HEK293 (cell line): ENCODE measurements around the gene EZH1.
"Not testable (repeated sequence)": the region's sequence is repeated elsewhere in the genome, so short reads cannot be mapped to it uniquely, and the experiment has no call there.

Experiments used
- CTCF ChIA-PET: fragments of 350-600 bp; formaldehyde crosslinking; extraction: SDS; loops from one replicate; lab custom pipeline; 2021; ENCODE audit warnings: antibody characterized with exemption; lab: Yijun Ruan, JAX
- POLR2A ChIA-PET: fragments of 300-600 bp; formaldehyde crosslinking; extraction: SDS; loops from one replicate; lab custom pipeline; 2020; ENCODE audit warnings: antibody characterized with exemption, inconsistent platforms; lab: Yijun Ruan, JAX
- H3K27ac ChIP-seq: fragments of 200-500 bp; sonication (Bioruptor generic); 2 replicates; pipeline ENCODE4 v1.5.1; 2014; ENCODE audit warnings: low read depth, low read length, control low read depth, inconsistent platforms; ENCODE audit errors: extremely low read depth
- H3K36me3 ChIP-seq, 2 experiments: fragments of 200-500 bp in 1 of 2; sonication (Bioruptor generic) in 1 of 2; 1 replicate in 1 of 2; 2 replicates in 1 of 2; pipeline ENCODE4 v1.5.1; 2014 to 2017; ENCODE audit warnings: inconsistent platforms in 2 of 2, low read length in 2 of 2; ENCODE audit not compliant: control insufficient read depth in 2 of 2, insufficient read depth in 1 of 2
- H3K4me1 ChIP-seq: fragments of 200-500 bp; sonication (Bioruptor generic); 2 replicates; pipeline ENCODE4 v1.5.1; 2014; ENCODE audit warnings: mild to moderate bottlenecking, low read length, inconsistent platforms; ENCODE audit not compliant: control insufficient read depth, insufficient read depth
- H3K4me3 ChIP-seq: 2 replicates; pipeline ENCODE4 v1.5.1; 2011; ENCODE audit warnings: low read depth, mild to moderate bottlenecking, control low read depth, low read length, moderate library complexity
- H3K9me3 ChIP-seq: fragments of 200-500 bp; sonication (Bioruptor generic); 2 replicates; pipeline ENCODE4 v1.5.1; 2014; ENCODE audit warnings: low read depth, low read length, inconsistent platforms; ENCODE audit not compliant: control insufficient read depth, insufficient read depth
- EGR2 ChIP-seq: fragments of 450-650 bp; formaldehyde crosslinking; IDR thresholded peaks from 2 replicates; pipeline ENCODE4 v1.5.1; 2016; ENCODE audit warnings: low read depth, missing biosample characterization, missing genetic modification characterization
- IKZF3 ChIP-seq: fragments of 450-650 bp; IDR thresholded peaks from 2 replicates; pipeline ENCODE4 v1.5.0; 2018; ENCODE audit warnings: missing biosample characterization, mild to moderate bottlenecking, missing genetic modification characterization, moderate library complexity
- OSR2 ChIP-seq: fragments of 450-650 bp; formaldehyde crosslinking; IDR thresholded peaks from 2 replicates; pipeline ENCODE4 v1.5.1; 2016; ENCODE audit warnings: missing biosample characterization, missing genetic modification characterization
- ZNF132 ChIP-seq: fragments of 450-650 bp; formaldehyde crosslinking; IDR thresholded peaks from 2 replicates; pipeline ENCODE4 v1.5.1; 2017; ENCODE audit warnings: missing biosample characterization, missing genetic modification characterization, borderline replicate concordance
- ZNF19 ChIP-seq: fragments of 450-650 bp; formaldehyde crosslinking; IDR thresholded peaks from 2 replicates; pipeline ENCODE4; 2016; ENCODE audit warnings: missing biosample characterization, missing genetic modification characterization, low read depth
- ZNF366 ChIP-seq: fragments of 450-650 bp; formaldehyde crosslinking; conservative IDR thresholded peaks from 2 replicates; pipeline ENCODE4 v1.5.1; 2016; ENCODE audit warnings: missing biosample characterization, missing genetic modification characterization
- ZNF394 ChIP-seq: fragments of 450-650 bp; formaldehyde crosslinking; IDR thresholded peaks from 2 replicates; pipeline ENCODE4 v1.5.1; 2016; ENCODE audit warnings: missing biosample characterization, missing genetic modification characterization, mild to moderate bottlenecking, moderate library complexity, borderline replicate concordance
- ZNF398 ChIP-seq: fragments of 450-650 bp; formaldehyde crosslinking; IDR thresholded peaks from 2 replicates; pipeline ENCODE4 v1.5.1; 2017; ENCODE audit warnings: missing biosample characterization, missing genetic modification characterization
- ZNF404 ChIP-seq: fragments of 450-650 bp; formaldehyde crosslinking; IDR thresholded peaks from 2 replicates; pipeline ENCODE4 v1.5.1; 2017; ENCODE audit warnings: missing biosample characterization, missing genetic modification characterization
- ZNF423 ChIP-seq: fragments of 450-650 bp; formaldehyde crosslinking; IDR thresholded peaks from 2 replicates; pipeline ENCODE4 v1.5.1; 2016; ENCODE audit warnings: missing biosample characterization, missing genetic modification characterization
- ZNF501 ChIP-seq: fragments of 450-650 bp; formaldehyde crosslinking; IDR thresholded peaks from 2 replicates; pipeline ENCODE4 v1.5.1; 2016; ENCODE audit warnings: missing biosample characterization, missing genetic modification characterization
- ZNF518A ChIP-seq: fragments of 450-650 bp; formaldehyde crosslinking; conservative IDR thresholded peaks from 2 replicates; pipeline ENCODE4 v1.5.1; 2016; ENCODE audit warnings: low read depth, missing biosample characterization, missing genetic modification characterization
- ZNF549 ChIP-seq: fragments of 450-650 bp; IDR thresholded peaks from 2 replicates; pipeline ENCODE4 v1.5.1; 2018; ENCODE audit warnings: missing biosample characterization, missing genetic modification characterization, mild to moderate bottlenecking, inconsistent platforms, moderate library complexity
- ZNF610 ChIP-seq: fragments of 450-650 bp; formaldehyde crosslinking; IDR thresholded peaks from 2 replicates; pipeline ENCODE4 v1.5.1; 2016; ENCODE audit warnings: missing biosample characterization, missing genetic modification characterization, borderline replicate concordance
- ZNF660 ChIP-seq: fragments of 450-650 bp; IDR thresholded peaks from 2 replicates; pipeline ENCODE4 v1.5.1; 2018; ENCODE audit warnings: missing biosample characterization, mild to moderate bottlenecking, missing genetic modification characterization
- ZNF777 ChIP-seq: fragments of 450-650 bp; formaldehyde crosslinking; IDR thresholded peaks from 2 replicates; pipeline ENCODE4 v1.5.1; 2017; ENCODE audit warnings: missing biosample characterization, missing genetic modification characterization, borderline replicate concordance

The EZH1 gene

GRCh38 chr17:42660692-42661345 is 84.0 kb downstream of the EZH1 start (continued):
- TF ChIP-seq IKZF3 (tag by site-specific recombination): peak; percentile 78

GRCh38 chr17:42659932-42660274 is 84.9 kb downstream of the EZH1 start:
- ChIA-PET CTCF (interaction anchor here (0.6 to 3.8 kb wide), 6 partner anchors 14 to 338 kb away, joined by 3 to 18 read pairs (median 6); partner anchors contain the start of genes PSMC3IP and RPL27), POLR2A (interaction anchor here (0.8 to 1.8 kb wide), 11 partner anchors 9 to 105 kb away, joined by 3 to 17 read pairs (median 4); partner anchors contain the start of genes PLEKHH3, RETREG3 and TUBG1)
- H3K9me3 ChIP-seq, H3K4me3 ChIP-seq: not testable (repeated sequence)
- Histone ChIP-seq H3K4me1 (peaks cover 13% of the 10 kb centered on the region), H3K36me3 (peaks cover 24 to 37% of the 10 kb centered on the region in 2 experiments), H3K27ac (peak overlapping the region; percentile 84; the same call in 1 of the 2 replicates)

- H3K27ac ChIP-seq: peak within 1 kb of the TSS; percentile 84
- ChIA-PET POLR2A (interaction anchor here (0.7 to 1.8 kb wide), 14 partner anchors 10 to 114 kb away, joined by 3 to 17 read pairs (median 4); partner anchors contain the start of genes PLEKHH3, RETREG3, TUBG1 and VPS25), CTCF (interaction anchor here (0.6 to 3.8 kb wide), 9 partner anchors 10 to 339 kb away, joined by 3 to 18 read pairs (median 4); partner anchors contain the start of genes PSMC3IP and RPL27)
- peak within 1 kb of the TSS; percentile 70 for H3K4me3 ChIP-seq
- H3K4me1 ChIP-seq: peaks cover 13% of the 10 kb centered on the region
- peaks cover 23 to 34% of the 10 kb centered on the region in 2 experiments for H3K36me3 ChIP-seq
- H3K9me3 ChIP-seq: no peaks in the 10 kb centered on the region
- TF ChIP-seq ZNF398 (peak; percentile 77), ZNF610 (peak; percentile 88; the same call in 1 of the 2 replicates), ZNF366 (tag by site-specific recombination) (peak; percentile 88), ZNF660 (peak; percentile 48; the same call in 1 of the 2 replicates), ZNF19 (tag by site-specific recombination) (no peak), ZNF394 (tag by site-specific recombination) (peak; percentile 81; the same call in 1 of the 2 replicates), ZNF132 (tag by site-specific recombination) (no peak), OSR2 (tag by site-specific recombination) (no peak), ZNF404 (tag by site-specific recombination) (no peak), ZNF423 (tag by site-specific recombination) (no peak), ZNF518A (tag by site-specific recombination) (no peak), ZNF501 (tag by site-specific recombination) (0 out of 2 replicates have a peak, but pooled peaks have one; percentile 25), EGR2 (tag by site-specific recombination) (peak; percentile 42; the same call in 1 of the 2 replicates), ZNF549 (tag by site-specific recombination) (no peak), ZNF777 (tag by site-specific recombination) (0 out of 2 replicates have a peak, but pooled peaks have one; percentile 19)
Observed at GRCh38 chr17:42659079-42659931, 85.5 kb downstream of the EZH1 start, which contains the start of gene TUBG2. TUBG2 (plus strand) TSS chr17:42659284; CDS start chr17:42659504, 220 bp downstream.
